NCI-H1436 (cell line): ENCODE results near the gene SDK2.
"Not testable (repeated sequence)": the region's sequence is repeated elsewhere in the genome, so short reads cannot be mapped to it uniquely, and the experiment has no call there.

Source experiments
- DNase-seq: peaks from one replicate; lab custom pipeline; 2025; lab: John Stamatoyannopoulos, UW

SDK2 gene

DNA sequence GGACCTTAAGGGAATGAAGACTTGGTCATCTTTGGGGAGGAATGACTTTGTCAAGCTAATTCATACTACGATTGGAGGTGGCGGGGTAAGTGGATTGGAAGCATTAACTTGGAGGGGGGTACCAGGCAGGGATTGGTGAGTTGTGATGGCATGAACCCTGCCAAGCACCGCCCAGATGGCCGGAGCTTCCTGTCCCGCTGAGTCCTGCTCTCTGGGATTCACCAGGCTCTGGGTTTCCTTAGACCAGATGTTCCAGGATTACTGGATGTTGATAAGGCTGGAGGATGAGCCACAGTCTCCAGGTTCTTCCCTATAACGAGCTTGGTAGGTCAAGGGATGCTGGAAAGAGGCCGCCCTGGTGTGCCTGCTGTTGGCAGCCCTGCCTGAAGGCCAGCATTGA is 154.9 kb downstream of the SDK2 start:
- no peak for DNase-seq

DNA sequence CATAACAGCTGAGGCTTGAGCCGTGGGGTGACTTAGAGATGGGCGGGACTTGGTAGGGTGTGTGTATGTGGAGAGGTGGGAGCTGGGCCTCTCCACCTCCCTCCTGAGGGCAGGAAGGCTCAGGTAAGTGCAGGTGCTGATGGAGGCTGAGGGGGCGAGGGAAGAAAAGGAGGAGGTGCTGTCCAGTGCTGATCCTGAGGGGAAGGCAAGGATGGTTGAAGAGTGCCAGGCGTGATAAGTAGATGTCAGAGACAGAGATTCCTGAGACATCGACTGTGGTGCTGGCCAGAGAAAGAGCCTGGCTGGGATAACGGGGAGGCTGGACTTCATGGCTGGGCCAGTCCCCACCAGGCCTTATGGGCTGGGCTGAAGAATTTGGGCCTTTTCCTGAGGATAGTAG is 159.1 kb downstream of the SDK2 start:
- no peak for DNase-seq

- no peak for DNase-seq
Observed at GRCh38 chr17:73482894-73483293, 161.4 kb downstream of the SDK2 start.

- DNase-seq: no peak
Observed at GRCh38 chr17:73482251-73482716, 162.0 kb downstream of the SDK2 start.

DNA sequence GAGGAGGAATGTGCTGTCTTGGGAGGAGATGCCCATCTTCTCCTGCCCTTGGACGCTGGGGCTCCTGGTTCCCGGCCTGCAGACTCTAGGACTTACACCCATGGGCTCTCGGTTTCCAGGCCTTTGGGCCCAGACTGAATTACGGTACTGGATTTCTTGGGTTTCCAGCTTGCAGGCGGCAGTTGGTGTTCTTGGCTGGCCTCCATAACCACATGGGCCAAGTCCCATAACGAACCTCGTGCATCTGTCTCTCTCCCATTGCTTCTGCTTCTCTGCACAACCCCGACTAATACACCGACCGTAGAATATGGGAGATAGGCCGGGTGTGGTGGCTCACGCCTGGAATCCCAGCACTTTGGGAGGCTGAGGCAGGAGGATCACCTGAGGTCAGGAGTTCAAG is 162.6 kb downstream of the SDK2 start:
- DNase-seq: no peak

DNA sequence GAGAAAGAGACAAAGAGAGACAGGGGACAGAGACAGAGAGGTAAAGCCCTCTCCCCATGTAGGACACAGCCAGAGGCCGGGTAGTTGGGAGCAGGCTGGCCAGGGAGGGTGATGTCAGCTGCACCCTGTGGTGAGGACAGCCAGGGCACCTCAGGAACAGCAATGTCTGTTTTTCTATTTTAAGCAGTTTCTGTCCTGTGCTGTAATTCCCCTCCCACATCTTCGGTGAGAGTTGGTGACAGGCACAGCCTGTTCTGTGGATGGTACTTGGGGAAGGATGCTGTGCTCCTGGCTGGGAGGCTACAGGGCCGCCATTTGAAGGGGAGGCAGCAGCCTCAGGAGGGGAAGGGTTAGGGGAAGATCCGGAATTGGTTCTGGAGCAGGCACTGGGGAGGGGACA is 163.5 kb downstream of the SDK2 start:
- DNase-seq: no peak

- no peak for DNase-seq
Observed at GRCh38 chr17:73478768-73479424, 165.3 kb downstream of the SDK2 start.

GRCh38 chr17:73478334-73478733 is 165.9 kb downstream of the SDK2 start:
- no peak for DNase-seq

GRCh38 chr17:73476890-73477350 is 167.3 kb downstream of the SDK2 start:
- peak; percentile 61 for DNase-seq

DNA sequence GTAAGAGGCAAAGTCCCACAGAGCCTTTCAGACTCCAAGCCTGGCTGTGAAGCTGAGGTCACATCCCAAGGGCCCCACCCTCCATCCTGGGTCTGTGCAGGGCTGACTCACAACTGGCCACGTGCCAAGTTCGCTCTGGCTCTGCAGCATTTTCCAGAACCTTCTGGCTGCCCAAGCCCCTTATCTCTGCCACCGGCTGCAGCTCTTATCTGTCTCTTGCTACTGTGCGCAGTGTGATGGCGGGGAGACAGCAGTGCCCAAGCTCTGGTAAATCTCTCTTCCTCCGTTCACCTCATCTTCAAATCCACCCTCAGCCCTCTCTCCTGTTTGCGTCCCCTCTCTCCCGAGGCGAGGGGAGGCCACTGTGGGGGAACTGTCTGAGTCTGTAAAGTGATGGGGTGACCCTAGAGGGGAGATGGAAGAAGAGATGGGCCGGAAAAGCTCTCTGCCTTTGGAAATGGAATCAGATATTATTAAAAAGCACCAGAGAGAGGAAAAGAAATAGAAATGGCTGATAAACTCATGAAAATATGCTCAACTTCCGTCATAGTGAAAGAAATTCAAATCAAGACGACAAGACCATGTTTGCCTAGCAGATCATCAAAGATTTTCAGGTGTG is 169.8 kb downstream of the SDK2 start:
- peak; percentile 56 for DNase-seq

DNA sequence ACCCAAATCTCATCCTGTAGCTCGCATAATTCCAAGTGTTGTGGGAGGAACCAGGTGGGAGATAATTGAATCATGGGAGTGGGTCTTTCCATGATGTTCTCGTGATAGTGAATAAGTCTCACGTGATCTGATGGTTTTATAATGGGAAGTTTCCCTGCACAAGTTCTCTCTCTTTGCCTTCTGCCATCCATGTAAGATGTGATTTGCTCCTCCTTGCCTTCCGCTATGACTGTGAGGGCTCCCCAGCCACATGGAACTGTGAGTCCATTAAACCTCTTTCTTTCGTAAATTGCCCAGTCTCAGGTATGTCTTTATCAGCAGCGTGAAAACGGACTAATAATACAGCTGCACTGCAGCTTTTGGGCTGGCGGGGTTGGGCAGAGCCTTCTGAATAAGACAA is 171.5 kb downstream of the SDK2 start:
- DNase-seq: not testable (repeated sequence)

- DNase-seq: no peak
Observed at GRCh38 chr17:73471924-73472323, 172.3 kb downstream of the SDK2 start.

GRCh38 chr17:73470316-73470826 is 173.9 kb downstream of the SDK2 start:
- DNase-seq: peak; percentile 30

- no peak for DNase-seq
Observed at GRCh38 chr17:73469311-73469710, 174.9 kb downstream of the SDK2 start.

DNA sequence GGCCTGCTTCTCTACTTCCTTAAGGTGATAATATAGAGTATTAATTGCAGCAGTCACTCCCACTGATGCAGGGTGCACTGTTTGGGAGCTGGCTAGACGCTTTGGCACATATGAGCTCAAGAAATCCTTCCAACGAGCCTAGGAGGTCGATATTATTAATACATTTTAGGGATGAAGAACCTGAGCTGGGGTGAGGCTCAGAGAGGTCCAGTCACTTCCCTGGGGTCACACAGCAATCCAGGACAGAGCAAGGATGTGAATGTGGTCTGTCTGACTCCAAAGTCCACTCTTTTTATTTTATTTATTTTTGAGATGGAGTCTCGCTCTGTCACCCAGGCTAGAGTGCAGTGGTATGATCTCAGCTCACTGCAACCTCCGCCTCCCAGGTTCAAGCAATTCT is 176.0 kb downstream of the SDK2 start:
- no peak for DNase-seq

GRCh38 chr17:73467651-73468050 is 176.6 kb downstream of the SDK2 start:
- DNase-seq: no peak

GRCh38 chr17:73466704-73467433 is 177.4 kb downstream of the SDK2 start:
- no peak for DNase-seq

GRCh38 chr17:73465953-73466230 is 178.4 kb downstream of the SDK2 start:
- no peak for DNase-seq

DNA sequence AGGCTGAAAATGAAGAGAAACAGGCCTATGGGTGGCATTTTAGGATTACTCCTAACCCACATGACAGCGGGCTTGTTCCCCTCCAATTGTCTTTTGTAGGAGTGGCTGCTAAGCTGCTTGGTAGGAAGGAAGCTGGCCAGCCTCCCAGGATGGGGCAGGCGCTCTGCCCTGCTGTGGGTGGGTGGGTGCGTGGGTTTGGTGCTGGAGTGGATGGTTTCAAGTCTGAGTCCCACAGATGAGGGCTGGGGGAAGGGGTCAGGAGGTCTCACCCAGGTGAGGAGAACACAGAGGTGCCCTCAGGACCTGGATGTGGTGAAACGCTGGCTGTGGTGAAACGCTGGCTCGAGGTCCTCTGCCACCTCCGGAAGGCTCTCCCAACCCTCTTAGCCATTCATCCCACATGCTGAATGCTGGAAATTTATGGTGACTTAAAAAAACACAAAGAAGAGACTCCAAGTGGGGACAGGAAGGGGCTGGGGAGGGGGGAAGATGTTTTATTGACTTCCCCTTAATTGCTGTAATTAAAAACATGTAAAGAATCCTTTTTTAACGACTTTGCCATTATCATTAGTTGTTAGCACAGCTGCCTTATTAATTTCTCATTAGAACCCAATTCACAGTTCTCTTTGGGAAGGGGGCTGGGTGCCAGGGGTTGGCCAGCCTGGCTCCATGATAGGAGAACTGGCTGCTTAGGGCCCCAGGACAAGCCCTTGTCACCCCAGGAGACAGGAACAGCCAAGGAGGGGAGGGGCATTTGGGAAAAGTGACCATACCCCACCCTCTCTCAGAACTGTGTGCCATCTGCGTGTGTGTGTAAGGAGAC is 178.9 kb downstream of the SDK2 start:
- peak; percentile 52 for DNase-seq

GRCh38 chr17:73464447-73464846 is 179.8 kb downstream of the SDK2 start:
- DNase-seq: no peak

DNA sequence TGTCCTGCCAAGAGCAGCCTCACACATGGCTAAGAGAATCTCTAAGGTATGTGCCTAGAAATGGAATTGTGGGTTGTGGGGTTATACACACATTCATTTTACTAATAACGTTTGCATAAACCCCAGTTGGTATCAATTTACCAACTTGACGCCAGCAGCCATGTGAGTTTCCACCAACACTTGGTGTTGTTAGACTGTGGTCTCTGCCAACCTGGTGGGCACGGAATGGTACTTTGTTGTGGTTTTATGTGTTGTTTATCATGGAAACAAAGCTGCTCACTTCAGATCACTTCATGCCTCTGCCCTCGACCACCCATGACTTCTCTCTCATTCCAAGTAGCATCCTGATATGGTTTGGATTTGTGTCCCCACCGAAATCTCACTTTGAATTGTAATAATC is 180.4 kb downstream of the SDK2 start:
- DNase-seq: no peak

DNA sequence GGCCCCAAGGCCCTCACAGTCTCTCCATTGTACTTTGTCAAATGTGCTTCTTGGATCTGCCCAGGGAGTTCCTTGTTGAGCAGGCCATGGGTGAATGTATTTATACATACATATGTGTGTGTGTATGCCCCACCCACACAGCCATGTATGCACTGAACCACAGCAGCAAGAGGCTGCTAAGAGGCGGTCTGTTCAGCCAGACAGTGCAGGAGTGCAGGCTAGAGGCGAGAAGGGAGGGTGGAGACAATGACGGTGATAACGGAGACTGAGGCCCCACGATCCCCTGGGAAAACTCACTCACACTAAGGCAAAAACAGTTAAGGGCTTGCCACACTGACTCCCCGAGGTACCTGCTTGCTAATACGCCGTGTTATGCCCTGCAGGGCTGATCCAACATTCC is 181.4 kb downstream of the SDK2 start:
- DNase-seq: peak; percentile 76
